IPS-15b (cell line): Measurements from ENCODE around the gene LATS2.

Experiments used
- H3K27me3 ChIP-seq: one replicate; pipeline ENCODE4 v1.6.1; 2013; ENCODE audit warnings: low read length; ENCODE audit not compliant: control insufficient read depth, insufficient read depth
- H3K36me3 ChIP-seq: one replicate; pipeline ENCODE4 v1.6.1; 2013; ENCODE audit warnings: low read length; ENCODE audit not compliant: control insufficient read depth, insufficient read depth
- H3K4me1 ChIP-seq: one replicate; pipeline ENCODE4 v1.6.1; 2013; ENCODE audit warnings: mild to moderate bottlenecking, low read length; ENCODE audit not compliant: control insufficient read depth, insufficient read depth
- H3K4me3 ChIP-seq: one replicate; pipeline ENCODE4 v1.5.1; 2013; ENCODE audit warnings: low read depth, low read length
- H3K9ac ChIP-seq: one replicate; pipeline ENCODE4 v1.6.1; 2013; ENCODE audit warnings: low read depth, mild to moderate bottlenecking, low read length
- H3K9me3 ChIP-seq: one replicate; pipeline ENCODE4 v1.6.1; 2013; ENCODE audit warnings: mild to moderate bottlenecking, low read length; ENCODE audit not compliant: control insufficient read depth, insufficient read depth

Gene LATS2

GRCh38 chr13:20983386-20983785 lies 78.0 kb downstream of the LATS2 start:
- Histone ChIP-seq H3K4me1 (no peaks in the 10 kb centered on the region), H3K9me3 (no peaks in the 10 kb centered on the region), H3K4me3 (no peak overlapping the region), H3K27me3 (no peaks in the 10 kb centered on the region), H3K9ac (no peak overlapping the region), H3K36me3 (peaks cover 44% of the 10 kb centered on the region)

GRCh38 chr13:20981370-20982095 lies 79.9 kb downstream of the LATS2 start:
- Histone ChIP-seq H3K36me3 (peaks cover 39% of the 10 kb centered on the region), H3K4me1 (no peaks in the 10 kb centered on the region), H3K9me3 (no peaks in the 10 kb centered on the region), H3K27me3 (no peaks in the 10 kb centered on the region), H3K4me3 (no peak overlapping the region), H3K9ac (no peak overlapping the region)

GRCh38 chr13:20980899-20981298 lies 80.5 kb downstream of the LATS2 start:
- H3K27me3 ChIP-seq, result no peaks in the 10 kb centered on the region
- no peaks in the 10 kb centered on the region for H3K4me1 ChIP-seq
- peaks cover 44% of the 10 kb centered on the region for H3K36me3 ChIP-seq
- no peak overlapping the region for H3K4me3 ChIP-seq
- H3K9ac ChIP-seq, result no peak overlapping the region
- no peaks in the 10 kb centered on the region for H3K9me3 ChIP-seq

GRCh38 chr13:20980430-20980829 lies 81.0 kb downstream of the LATS2 start:
- H3K4me3 ChIP-seq, result no peak overlapping the region
- no peaks in the 10 kb centered on the region for H3K9me3 ChIP-seq
- no peaks in the 10 kb centered on the region for H3K27me3 ChIP-seq
- H3K36me3 ChIP-seq, result peaks cover 44% of the 10 kb centered on the region
- H3K9ac ChIP-seq, result no peak overlapping the region
- no peaks in the 10 kb centered on the region for H3K4me1 ChIP-seq

DNA sequence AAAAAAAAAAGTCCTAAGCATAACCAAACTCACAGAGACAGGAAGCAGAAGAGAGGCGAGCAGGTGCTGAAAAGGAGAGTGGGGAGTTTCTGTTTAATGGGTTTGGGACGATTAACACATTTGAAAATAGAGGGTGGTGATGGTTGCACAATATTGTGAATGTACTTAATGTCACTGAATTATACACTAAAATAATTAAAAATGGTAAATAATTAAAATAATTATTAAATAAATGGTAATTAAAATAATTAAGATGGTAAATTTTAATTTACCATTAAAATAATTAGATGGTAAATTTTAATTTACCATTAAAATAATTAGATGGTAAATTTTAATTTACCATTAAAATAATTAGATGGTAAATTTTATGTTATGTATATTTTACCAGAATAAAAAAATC lies 84.0 kb downstream of the LATS2 start:
- Histone ChIP-seq H3K9me3 (no peaks in the 10 kb centered on the region), H3K9ac (no peak overlapping the region), H3K4me1 (no peaks in the 10 kb centered on the region), H3K4me3 (no peak overlapping the region), H3K36me3 (peaks cover 43% of the 10 kb centered on the region), H3K27me3 (no peaks in the 10 kb centered on the region)

- Histone ChIP-seq H3K27me3 (no peaks in the 10 kb centered on the region), H3K9ac (no peak overlapping the region), H3K36me3 (peaks cover 27% of the 10 kb centered on the region), H3K4me3 (no peak overlapping the region), H3K9me3 (no peaks in the 10 kb centered on the region), H3K4me1 (no peaks in the 10 kb centered on the region)
These were observed 86.3 kb downstream of the LATS2 start for GRCh38 chr13:20974981-20975585.

DNA sequence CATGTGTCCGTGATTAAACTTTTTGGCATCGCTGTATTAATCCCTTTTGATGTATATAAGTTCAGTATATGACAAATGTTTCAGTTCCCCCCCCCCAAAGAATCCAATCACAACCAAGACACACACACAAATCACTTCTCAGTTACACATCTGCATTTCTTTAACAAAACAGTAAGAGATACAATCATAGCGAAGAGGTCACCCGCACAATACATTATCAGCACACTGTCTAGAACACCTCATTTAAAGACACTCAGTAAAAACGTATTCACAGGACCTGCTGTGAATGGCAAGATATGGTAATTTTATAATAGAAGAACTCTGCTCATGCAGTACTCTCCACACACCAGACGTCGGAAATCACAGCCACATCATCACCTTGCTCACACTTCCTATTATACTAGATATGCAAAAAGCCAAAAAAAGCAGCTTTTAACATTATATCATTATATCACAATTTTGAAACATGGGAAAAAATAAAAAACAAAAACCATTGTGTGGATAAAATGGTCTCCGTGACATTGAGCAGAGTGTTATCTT lies 87.4 kb downstream of the LATS2 start:
- Histone ChIP-seq H3K9me3 (no peaks in the 10 kb centered on the region), H3K36me3 (peaks cover 19% of the 10 kb centered on the region), H3K9ac (no peak overlapping the region)

DNA sequence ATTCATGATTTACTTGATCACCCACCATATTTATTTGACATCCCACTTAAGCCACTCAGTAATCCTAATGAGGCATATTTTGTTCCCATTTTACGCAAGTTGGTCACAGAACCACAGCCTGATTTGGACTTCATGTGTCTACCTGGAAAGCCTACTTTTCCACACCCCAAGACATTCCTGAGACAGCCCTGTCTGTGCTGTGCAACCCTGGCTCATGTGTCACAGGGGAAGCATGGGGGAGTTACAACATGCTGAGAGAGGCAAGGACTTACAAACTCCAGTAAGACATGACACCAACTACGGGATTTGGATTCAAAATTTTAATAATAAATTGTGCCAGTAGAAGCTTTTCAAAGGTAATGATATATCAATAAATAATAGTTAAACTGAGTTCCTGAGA lies 88.7 kb downstream of the LATS2 start:
- H3K36me3 ChIP-seq, result peaks cover 13% of the 10 kb centered on the region
- no peaks in the 10 kb centered on the region for H3K27me3 ChIP-seq
- H3K9ac ChIP-seq, result no peak overlapping the region
- H3K9me3 ChIP-seq, result no peaks in the 10 kb centered on the region
- H3K4me3 ChIP-seq, result no peak overlapping the region
- H3K4me1 ChIP-seq, result no peaks in the 10 kb centered on the region

More for the DNA sequence above, 87.4 kb downstream of the LATS2 start:
- no peak overlapping the region for H3K4me3 ChIP-seq
- H3K4me1 ChIP-seq, result no peaks in the 10 kb centered on the region
- no peaks in the 10 kb centered on the region for H3K27me3 ChIP-seq

DNA sequence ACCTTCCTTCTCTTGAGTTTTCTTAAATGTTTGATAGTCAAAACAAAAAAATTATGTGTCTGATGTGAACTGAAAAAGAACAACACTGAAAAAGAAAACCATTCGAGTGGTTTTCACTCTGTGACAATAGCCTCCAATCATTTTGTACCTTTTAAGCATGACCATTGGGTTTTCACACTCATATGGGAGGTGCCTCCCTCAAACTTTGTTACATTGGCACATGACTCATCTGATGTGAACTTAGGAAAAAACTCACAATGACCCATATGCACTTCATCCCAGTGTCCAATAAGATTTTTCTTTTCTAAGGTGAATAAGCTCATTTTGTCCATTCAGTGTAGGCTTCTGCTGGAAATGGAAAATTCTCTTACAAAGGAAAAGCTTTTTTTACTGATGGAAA lies 92.2 kb downstream of the LATS2 start:
- Histone ChIP-seq H3K9me3 (no peaks in the 10 kb centered on the region), H3K27me3 (no peaks in the 10 kb centered on the region), H3K36me3 (no peaks in the 10 kb centered on the region), H3K4me3 (no peak overlapping the region), H3K4me1 (no peaks in the 10 kb centered on the region), H3K9ac (no peak overlapping the region)

GRCh38 chr13:20968745-20969144 lies 92.6 kb downstream of the LATS2 start:
- H3K4me1 ChIP-seq, result no peaks in the 10 kb centered on the region
- H3K9ac ChIP-seq, result no peak overlapping the region
- no peaks in the 10 kb centered on the region for H3K27me3 ChIP-seq
- H3K36me3 ChIP-seq, result no peaks in the 10 kb centered on the region
- H3K4me3 ChIP-seq, result no peak overlapping the region
- no peaks in the 10 kb centered on the region for H3K9me3 ChIP-seq

- H3K9me3 ChIP-seq, result no peaks in the 10 kb centered on the region
- no peaks in the 10 kb centered on the region for H3K36me3 ChIP-seq
- H3K27me3 ChIP-seq, result no peaks in the 10 kb centered on the region
- no peak overlapping the region for H3K4me3 ChIP-seq
- H3K9ac ChIP-seq, result no peak overlapping the region
- no peaks in the 10 kb centered on the region for H3K4me1 ChIP-seq
These were observed 94.0 kb downstream of the LATS2 start for GRCh38 chr13:20967340-20967739.

- H3K4me1 ChIP-seq, result no peaks in the 10 kb centered on the region
- H3K9ac ChIP-seq, result no peak overlapping the region
These were observed 96.5 kb downstream of the LATS2 start for GRCh38 chr13:20964904-20965303.

More at GRCh38 chr13:20964904-20965303, 96.5 kb downstream of the LATS2 start:
- no peaks in the 10 kb centered on the region for H3K9me3 ChIP-seq
- H3K36me3 ChIP-seq, result no peaks in the 10 kb centered on the region
- no peak overlapping the region for H3K4me3 ChIP-seq
- no peaks in the 10 kb centered on the region for H3K27me3 ChIP-seq
